ENCODE measurements around the gene PGAP1. TPM values are rescaled to one million over a fixed set of nuclear protein-coding genes. Genes with fewer than 3 reads are reported as not detected.

PGAP1 gene
- total RNA-seq, 1 experiment from 2014 or later = 29.4 TPM

- Mint-ChIP-seq H3K4me3 (no peak overlapping the region), H3K4me1 (peaks cover 31% of the 10 kb centered on the region), H3K9me3 (peaks cover 17% of the 10 kb centered on the region), H3K27ac (peak overlapping the region; percentile 79; the same call in 1 of the 2 replicates), H3K27me3 (ENCODE audit: low read depth) (no peaks in the 10 kb centered on the region), H3K36me3 (peaks cover 16% of the 10 kb centered on the region)
- no peak for TF ChIP-seq PRRX2 (CRISPR knock-in tag; IDR thresholded peaks at IDR 0.05)
- no peak for TF ChIP-seq JUN (CRISPR knock-in tag; IDR thresholded peaks at IDR 0.05)
- TF ChIP-seq, protein P1, sequence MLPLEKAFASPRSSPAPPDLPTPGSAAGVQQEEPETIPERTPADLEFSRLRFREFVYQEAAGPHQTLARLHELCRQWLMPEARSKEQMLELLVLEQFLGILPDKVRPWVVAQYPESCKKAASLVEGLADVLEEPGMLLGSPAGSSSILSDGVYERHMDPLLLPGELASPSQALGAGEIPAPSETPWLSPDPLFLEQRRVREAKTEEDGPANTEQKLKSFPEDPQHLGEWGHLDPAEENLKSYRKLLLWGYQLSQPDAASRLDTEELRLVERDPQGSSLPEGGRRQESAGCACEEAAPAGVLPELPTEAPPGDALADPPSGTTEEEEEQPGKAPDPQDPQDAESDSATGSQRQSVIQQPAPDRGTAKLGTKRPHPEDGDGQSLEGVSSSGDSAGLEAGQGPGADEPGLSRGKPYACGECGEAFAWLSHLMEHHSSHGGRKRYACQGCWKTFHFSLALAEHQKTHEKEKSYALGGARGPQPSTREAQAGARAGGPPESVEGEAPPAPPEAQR (CRISPR knock-in tag; IDR thresholded peaks at IDR 0.05) = no peak
- TF ChIP-seq HMGA2 (CRISPR knock-in tag; IDR thresholded peaks at IDR 0.05) = no peak
- TF ChIP-seq NR1H2 (CRISPR knock-in tag; IDR thresholded peaks at IDR 0.05) = no peak
- TF ChIP-seq, protein P2, sequence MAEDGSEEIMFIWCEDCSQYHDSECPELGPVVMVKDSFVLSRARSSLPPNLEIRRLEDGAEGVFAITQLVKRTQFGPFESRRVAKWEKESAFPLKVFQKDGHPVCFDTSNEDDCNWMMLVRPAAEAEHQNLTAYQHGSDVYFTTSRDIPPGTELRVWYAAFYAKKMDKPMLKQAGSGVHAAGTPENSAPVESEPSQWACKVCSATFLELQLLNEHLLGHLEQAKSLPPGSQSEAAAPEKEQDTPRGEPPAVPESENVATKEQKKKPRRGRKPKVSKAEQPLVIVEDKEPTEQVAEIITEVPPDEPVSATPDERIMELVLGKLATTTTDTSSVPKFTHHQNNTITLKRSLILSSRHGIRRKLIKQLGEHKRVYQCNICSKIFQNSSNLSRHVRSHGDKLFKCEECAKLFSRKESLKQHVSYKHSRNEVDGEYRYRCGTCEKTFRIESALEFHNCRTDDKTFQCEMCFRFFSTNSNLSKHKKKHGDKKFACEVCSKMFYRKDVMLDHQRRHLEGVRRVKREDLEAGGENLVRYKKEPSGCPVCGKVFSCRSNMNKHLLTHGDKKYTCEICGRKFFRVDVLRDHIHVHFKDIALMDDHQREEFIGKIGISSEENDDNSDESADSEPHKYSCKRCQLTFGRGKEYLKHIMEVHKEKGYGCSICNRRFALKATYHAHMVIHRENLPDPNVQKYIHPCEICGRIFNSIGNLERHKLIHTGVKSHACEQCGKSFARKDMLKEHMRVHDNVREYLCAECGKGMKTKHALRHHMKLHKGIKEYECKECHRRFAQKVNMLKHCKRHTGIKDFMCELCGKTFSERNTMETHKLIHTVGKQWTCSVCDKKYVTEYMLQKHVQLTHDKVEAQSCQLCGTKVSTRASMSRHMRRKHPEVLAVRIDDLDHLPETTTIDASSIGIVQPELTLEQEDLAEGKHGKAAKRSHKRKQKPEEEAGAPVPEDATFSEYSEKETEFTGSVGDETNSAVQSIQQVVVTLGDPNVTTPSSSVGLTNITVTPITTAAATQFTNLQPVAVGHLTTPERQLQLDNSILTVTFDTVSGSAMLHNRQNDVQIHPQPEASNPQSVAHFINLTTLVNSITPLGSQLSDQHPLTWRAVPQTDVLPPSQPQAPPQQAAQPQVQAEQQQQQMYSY (CRISPR knock-in tag; IDR thresholded peaks at IDR 0.05) = no peak
- no peak for TF ChIP-seq ZMAT4 (CRISPR knock-in tag; IDR thresholded peaks at IDR 0.05)
- TF ChIP-seq NR2C2 (CRISPR knock-in tag; IDR thresholded peaks at IDR 0.05) = no peak
- TF ChIP-seq TEAD4 (CRISPR knock-in tag; IDR thresholded peaks at IDR 0.05) = no peak
- no peak for TF ChIP-seq ZNF121 (CRISPR knock-in tag; IDR thresholded peaks at IDR 0.05)
- no peak for TF ChIP-seq E2F1 (CRISPR knock-in tag; IDR thresholded peaks at IDR 0.05)
- ATAC-seq (no peak), DNase-seq (ENCODE audit: low spot score) (no peak)
- POLR2A ChIA-PET = no interaction called here
- CTCF ChIA-PET = no interaction called here
These were observed 41.3 kb upstream of the PGAP1 start for GRCh38 chr2:196967775-196968174.

- POLR2A ChIA-PET = no interaction called here
These were observed 40.6 kb upstream of the PGAP1 start for GRCh38 chr2:196967116-196967515.

More at GRCh38 chr2:196967116-196967515, 40.6 kb upstream of the PGAP1 start:
- peaks cover 31% of the 10 kb centered on the region for H3K4me1 Mint-ChIP-seq
- no peaks in the 10 kb centered on the region for H3K27me3 Mint-ChIP-seq (ENCODE audit: low read depth)
- no peak for DNase-seq (ENCODE audit: low spot score)
- ATAC-seq = peak; percentile 65
- TF ChIP-seq CREB1 (CRISPR knock-in tag; IDR thresholded peaks at IDR 0.05) (no peak), NFE2L1 (CRISPR knock-in tag; IDR thresholded peaks at IDR 0.05) (no peak)
- TF ChIP-seq, protein P2 (CRISPR knock-in tag; IDR thresholded peaks at IDR 0.05) = no peak
- TF ChIP-seq, protein P1 (CRISPR knock-in tag; IDR thresholded peaks at IDR 0.05) = no peak
- H3K36me3 Mint-ChIP-seq = peaks cover 16% of the 10 kb centered on the region
- peaks cover 22% of the 10 kb centered on the region for H3K9me3 Mint-ChIP-seq
- H3K27ac Mint-ChIP-seq = peak overlapping the region; percentile 37; the same call in 1 of the 2 replicates
- H3K4me3 Mint-ChIP-seq = peak overlapping the region; percentile 2
- CTCF ChIA-PET = no interaction called here

Data from WTC11 (cell line).